ENCODE data around the gene PTPRT.

DNA sequence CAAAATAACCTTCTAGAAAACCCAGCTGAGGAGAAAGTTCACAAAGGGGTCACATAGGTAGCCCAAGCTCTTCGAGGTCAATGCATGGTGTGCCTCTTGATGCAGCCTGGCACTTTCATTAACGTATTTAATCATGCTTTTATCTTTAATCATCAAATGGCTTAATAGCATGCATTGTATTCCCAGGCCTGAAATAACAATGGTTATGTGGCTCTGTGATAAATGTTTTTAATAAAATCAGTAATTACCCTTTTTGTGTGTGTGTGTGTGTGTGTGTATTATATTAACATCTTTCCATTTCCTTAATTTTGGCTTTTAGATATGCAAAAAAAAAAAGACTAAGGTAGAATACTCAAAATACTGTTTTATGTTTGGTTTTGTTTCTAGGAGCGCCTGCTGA lies 681.8 kb downstream of the PTPRT start:
- TF ChIP-seq, protein P1, sequence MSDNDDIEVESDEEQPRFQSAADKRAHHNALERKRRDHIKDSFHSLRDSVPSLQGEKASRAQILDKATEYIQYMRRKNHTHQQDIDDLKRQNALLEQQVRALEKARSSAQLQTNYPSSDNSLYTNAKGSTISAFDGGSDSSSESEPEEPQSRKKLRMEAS (IDR thresholded peaks at IDR 0.05) = no peak
- no peak for TF ChIP-seq CREB1 (IDR thresholded peaks at IDR 0.05; ENCODE audit: low read depth)
- TF ChIP-seq EGR1 (IDR thresholded peaks at IDR 0.05) = no peak
- TF ChIP-seq, protein P2, sequence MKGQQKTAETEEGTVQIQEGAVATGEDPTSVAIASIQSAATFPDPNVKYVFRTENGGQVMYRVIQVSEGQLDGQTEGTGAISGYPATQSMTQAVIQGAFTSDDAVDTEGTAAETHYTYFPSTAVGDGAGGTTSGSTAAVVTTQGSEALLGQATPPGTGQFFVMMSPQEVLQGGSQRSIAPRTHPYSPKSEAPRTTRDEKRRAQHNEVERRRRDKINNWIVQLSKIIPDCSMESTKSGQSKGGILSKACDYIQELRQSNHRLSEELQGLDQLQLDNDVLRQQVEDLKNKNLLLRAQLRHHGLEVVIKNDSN (IDR thresholded peaks at IDR 0.05) = no peak
- TF ChIP-seq EP300 (IDR thresholded peaks at IDR 0.05; ENCODE audit: borderline replicate concordance) = no peak
- no peak for TF ChIP-seq REST (IDR thresholded peaks at IDR 0.05; ENCODE audit: low read depth)
- no peak for TF ChIP-seq YY1 (IDR thresholded peaks at IDR 0.05; ENCODE audit: low read depth)
- TF ChIP-seq TCF12 (IDR thresholded peaks at IDR 0.05; ENCODE audit: low read depth) = no peak
- TF ChIP-seq TAF1 (IDR thresholded peaks at IDR 0.05; ENCODE audit: low read depth) = no peak
- TF ChIP-seq RAD21 (IDR thresholded peaks at IDR 0.05; ENCODE audit: low read depth) = no peak
- no peak for TF ChIP-seq TEAD4 (IDR thresholded peaks at IDR 0.05)
- TF ChIP-seq FOXM1 (IDR thresholded peaks at IDR 0.05; ENCODE audit: borderline replicate concordance, low read depth) = no peak

Data from Ishikawa (cell line).